ENCODE data around the gene HECW1.
"Not testable (repeated sequence)": the region's sequence is repeated elsewhere in the genome, so short reads cannot be mapped to it uniquely, and the experiment has no call there.

HECW1 gene

DNA sequence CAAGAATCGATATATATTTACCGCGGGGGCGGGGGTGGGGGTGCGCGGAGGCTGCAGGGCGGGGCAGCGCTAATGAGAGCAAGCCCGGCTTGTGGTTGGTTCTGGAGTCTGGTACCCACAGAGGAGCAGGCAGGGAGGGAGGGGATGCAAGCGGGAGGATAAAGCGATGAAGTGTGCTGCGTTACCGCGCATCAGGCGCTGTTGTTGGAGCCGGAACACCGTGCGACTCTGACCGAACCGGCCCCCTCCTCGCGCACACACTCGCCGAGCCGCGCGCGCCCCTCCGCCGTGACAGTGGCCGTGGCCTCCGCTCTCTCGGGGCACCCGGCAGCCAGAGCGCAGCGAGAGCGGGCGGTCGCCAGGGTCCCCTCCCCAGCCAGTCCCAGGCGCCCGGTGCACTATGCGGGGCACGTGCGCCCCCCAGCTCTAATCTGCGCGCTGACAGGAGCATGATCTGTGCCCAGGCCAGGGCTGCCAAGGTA lies at the start of gene HECW1:
HECW1 (plus strand) TSS at position 189 of the 482 bp plus-strand sequence. CDS start 131,259 bp downstream, outside the sequence.
- DNase-seq (ENCODE audit: low read depth in 1 of 2, low spot score in 1 of 2), result no peak

DNA sequence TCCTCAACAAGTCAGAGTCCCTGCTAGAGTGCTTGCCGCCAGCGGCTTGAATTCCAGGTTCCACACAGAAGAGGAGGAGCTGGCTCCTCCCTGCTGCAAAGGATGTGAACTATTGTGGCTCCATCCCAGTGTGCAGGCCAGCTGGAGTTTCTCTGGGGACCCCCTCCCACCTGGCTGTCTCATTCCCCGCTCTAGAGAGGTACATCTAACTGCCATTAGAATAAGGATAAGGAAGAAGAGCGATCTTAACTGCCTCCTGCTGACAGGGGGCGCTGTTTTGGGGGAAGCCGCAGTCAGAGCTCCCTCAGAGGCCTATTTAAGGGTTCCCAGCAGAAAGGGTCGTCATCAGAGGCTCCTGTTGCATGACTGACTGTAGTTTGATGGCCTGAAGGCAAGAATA lies 40.8 kb upstream of the HECW1 start:
- peak in 1 of 2 donors; percentile 1 for DNase-seq (ENCODE audit: low read depth in 1 of 2, low spot score in 1 of 2)

DNA sequence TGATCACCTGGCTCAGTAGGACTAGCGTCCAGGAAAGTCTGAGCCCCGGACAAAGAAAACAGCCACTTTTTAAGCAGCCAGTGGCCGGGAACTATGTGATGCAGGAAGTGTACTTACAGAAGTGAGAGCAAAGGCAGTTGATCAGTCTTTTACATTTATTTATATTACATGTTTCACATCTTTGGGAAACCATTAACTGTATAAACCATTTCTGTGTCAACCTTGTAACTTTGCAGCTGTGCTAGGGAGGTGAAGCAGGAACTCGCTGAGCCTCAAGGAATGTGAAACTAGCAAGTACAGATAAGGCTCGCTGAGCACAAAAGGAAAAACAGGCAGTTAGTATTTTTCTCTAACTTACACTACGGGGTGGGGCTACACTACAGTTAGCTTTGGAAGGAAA lies 39.9 kb upstream of the HECW1 start:
- DNase-seq (ENCODE audit: low read depth in 1 of 2, low spot score in 1 of 2), result no peak

- DNase-seq (ENCODE audit: low read depth in 1 of 2, low spot score in 1 of 2), result not testable (repeated sequence)
Measured at GRCh38 chr7:43073811-43074210, 38.6 kb upstream of the HECW1 start.

DNA sequence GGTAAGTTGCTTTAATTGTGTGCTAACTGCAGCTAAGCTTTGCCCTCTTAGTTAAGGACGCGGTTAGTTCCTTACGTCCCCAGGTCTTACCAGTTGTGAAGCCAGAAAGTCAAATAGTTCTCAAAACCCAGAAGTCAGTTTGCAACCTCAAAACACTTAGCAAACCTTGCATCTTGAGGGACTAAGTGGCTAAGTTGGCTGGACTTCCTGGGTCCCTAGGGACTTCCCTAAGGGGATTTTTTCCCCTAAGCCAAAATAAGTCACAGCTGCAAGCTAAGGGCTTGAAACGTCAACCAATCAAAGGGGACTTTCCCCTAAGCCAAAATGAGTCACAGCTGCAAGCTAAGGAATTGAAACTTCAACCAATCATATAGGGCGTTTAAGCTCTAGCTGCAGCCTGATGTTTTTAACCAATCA lies 36.2 kb upstream of the HECW1 start:
- DNase-seq (ENCODE audit: low read depth in 1 of 2, low spot score in 1 of 2), result no peak

DNA sequence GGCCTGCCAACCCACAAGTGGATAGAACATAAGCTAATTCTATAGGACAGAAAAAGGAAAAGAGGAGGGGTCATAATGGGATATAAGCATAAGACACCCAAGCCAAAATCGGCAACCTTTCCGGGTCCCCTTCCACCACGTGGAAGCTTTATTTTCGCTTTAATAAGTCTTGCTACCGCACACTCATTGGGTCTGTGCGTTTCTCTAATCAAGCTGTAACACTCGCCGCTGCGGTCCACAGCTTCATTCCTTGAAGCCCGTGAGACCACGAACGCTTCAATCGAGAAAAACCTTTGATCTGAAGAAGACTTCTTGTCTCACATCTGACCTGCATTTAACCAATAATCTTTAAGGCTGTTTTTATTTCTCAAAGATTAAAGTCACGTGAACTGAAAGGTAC lies 35.8 kb upstream of the HECW1 start:
- DNase-seq (ENCODE audit: low read depth in 1 of 2, low spot score in 1 of 2), result no peak

GRCh38 chr7:43077285-43077684 lies 35.2 kb upstream of the HECW1 start:
- DNase-seq (ENCODE audit: low read depth in 1 of 2, low spot score in 1 of 2), result no peak

DNA sequence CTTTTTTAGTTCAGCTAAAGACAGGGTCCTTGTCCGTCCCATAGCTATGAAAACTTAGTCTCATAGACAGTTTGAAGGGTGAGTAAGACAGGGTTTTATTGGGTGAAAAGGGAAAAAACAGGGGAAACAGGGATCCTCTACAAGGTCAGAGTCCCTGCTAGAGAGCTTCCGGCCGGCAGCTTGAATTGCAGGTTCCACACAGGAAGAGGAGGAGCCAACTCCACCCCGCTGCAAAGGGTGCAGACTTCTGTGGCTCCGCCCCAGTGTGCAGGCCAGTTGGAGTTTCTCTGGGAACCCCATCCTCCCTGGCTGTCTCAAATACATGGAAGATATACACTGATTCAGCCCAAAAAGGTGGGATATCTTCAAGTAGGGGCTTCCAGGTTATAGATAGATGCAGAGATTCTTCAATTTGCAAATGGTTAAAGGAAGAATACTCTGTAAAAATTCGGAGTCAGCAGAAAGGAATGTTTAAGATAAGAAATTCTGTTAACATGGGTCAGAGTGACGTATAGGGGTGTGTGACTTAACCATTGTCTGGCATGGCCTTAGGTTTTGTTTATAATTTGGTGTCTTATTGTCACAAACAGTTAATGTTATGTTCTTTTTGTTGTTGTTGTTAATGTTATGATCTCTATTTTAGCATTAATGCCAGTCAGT lies 34.6 kb upstream of the HECW1 start:
- no peak for DNase-seq (ENCODE audit: low read depth in 1 of 2, low spot score in 1 of 2)

DNA sequence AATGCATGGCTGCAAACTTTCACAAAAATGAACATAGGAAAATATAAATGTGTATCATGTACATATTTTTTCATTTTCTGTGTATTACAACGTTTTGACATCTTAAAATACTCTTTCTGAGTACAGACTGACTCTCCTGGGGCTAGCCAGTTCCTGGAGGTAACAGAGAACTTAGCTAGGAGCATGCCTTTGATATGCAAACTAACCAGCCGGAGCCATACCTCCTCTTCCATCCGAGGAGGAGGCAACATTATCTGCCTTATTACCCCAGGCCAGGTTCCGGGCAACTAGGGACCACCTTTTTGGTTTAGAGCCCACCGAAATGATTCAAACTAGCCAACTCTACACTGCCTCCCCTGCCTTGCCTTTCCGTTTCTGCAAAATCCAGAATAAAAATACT lies 33.7 kb upstream of the HECW1 start:
- DNase-seq (ENCODE audit: low read depth in 1 of 2, low spot score in 1 of 2), result no peak

- DNase-seq (ENCODE audit: low read depth in 1 of 2, low spot score in 1 of 2), result no peak
Measured at GRCh38 chr7:43081603-43082002, 30.8 kb upstream of the HECW1 start.

DNA sequence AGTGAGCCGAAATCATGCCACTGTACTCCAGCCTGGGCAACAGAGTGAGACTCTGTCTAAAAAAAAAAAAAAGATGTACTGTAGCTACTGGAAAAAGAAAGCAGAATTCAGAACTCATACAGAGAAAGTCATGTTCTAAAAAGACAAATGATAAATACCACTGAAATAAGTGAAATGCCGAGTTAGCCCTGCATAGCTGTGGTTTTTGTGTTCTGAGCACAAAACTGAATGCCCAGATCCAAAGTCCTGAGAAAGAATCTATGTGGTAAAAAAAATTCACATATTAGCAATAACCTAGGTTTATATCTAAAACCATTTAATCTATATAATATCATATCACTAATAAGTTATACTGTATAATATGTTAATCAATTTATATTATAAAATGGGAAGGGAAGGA lies 29.3 kb upstream of the HECW1 start:
- DNase-seq (ENCODE audit: low read depth in 1 of 2, low spot score in 1 of 2), result no peak

DNA sequence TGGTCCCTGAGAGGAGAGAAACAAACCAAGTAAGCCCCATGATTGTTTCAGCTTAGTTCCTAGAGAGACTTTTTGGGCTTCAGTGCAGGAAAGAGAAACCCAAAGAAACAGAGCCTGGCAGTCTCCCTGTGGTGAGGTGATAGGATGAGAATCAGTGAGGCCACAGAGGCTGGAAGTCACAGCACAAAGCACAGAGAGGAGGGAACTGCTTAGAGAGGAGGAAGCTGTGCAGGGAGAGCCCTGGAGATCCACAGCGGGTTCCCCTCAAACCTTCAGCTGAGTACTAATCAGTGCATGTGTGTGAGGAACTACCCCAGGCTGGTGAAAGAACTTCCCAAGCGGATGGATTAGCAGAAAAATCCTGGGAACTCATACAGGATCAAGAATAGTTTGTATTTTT lies 27.4 kb upstream of the HECW1 start:
- no peak for DNase-seq (ENCODE audit: low read depth in 1 of 2, low spot score in 1 of 2)

DNA sequence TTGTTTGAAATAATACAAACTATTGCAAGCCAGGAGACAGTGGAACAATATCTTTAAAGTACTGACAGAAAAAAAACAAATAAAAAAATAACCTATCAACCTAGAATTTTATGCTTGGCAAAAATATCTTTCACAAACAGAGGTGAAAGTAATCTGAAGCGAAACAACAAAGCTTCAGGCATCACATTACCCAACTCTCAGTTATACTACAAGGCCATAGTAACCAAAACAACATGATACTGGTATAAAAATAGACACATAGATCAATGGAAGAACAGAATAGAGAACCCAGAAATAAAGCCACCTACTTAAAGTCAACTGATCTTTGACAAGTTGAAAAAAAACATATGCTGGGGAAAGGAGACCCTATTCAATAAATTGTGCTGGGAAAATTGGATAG lies 26.5 kb upstream of the HECW1 start:
- DNase-seq (ENCODE audit: low read depth in 1 of 2, low spot score in 1 of 2), result no peak

GRCh38 chr7:43092819-43093218 lies 19.6 kb upstream of the HECW1 start:
- DNase-seq (ENCODE audit: low read depth in 1 of 2, low spot score in 1 of 2), result no peak

- no peak for DNase-seq (ENCODE audit: low read depth in 1 of 2, low spot score in 1 of 2)
Measured at GRCh38 chr7:43096875-43097274, 15.6 kb upstream of the HECW1 start.

- no peak for DNase-seq (ENCODE audit: low read depth in 1 of 2, low spot score in 1 of 2)
Measured at GRCh38 chr7:43099750-43100149, 12.7 kb upstream of the HECW1 start.

DNA sequence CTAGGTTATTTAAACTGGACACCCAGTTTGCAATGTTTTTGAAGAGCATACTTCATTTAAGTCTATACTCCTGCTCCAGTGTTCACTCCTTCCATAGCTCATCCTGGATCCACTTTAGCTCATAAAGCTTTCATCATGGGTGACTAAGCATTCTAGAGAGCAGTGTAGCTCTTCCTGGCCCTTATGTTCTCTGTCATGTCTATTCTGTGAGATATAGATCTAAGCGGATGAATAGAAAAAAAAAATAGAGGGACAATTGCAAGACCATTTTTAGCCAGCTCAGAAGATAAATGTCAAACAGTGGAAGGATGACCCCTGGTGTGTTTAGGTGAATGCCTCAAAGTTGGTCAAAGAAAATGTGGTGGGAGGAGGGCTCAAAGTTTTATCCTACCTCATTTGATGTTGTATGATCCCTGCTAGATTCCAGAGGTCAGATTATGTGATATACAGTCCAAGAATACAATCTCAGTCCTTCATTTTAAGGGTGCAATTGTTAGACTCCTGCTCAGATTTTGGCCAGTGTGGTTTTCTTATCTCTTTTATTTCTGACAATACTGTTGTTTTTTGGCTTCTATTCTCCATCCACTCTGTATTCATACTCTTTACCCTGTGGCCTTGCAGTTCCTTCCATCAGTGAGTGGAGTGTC lies 7.5 kb upstream of the HECW1 start:
- DNase-seq (ENCODE audit: low read depth in 1 of 2, low spot score in 1 of 2), result no peak

DNA sequence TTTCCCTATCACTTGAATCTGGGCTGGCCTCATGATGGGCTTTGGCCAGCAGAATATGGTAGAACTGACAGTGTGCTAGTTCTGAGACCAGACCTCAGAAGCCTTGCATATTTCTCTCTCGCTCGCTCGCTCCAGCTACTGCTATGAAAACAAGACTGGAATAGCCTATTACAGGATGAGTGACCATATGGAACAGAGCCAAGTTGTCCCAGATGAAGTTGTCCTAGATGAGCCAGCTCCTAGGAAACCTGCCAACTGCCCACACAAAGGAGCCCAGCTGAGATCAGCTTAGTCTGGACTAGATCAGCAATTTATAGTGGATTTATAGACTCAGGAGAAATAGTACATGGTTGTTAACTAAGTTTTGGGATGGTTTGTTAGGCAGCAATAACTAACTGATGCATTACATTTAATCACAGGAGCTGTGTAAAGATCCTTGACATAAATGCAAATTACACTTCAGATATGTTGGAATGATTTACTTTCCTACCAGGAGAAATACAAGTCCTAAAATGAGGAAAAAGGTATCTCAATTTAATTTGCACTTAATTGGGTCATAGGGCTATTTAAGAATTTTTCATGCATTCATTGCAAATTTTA lies 6.8 kb upstream of the HECW1 start:
- DNase-seq (ENCODE audit: low read depth in 1 of 2, low spot score in 1 of 2), result no peak

DNA sequence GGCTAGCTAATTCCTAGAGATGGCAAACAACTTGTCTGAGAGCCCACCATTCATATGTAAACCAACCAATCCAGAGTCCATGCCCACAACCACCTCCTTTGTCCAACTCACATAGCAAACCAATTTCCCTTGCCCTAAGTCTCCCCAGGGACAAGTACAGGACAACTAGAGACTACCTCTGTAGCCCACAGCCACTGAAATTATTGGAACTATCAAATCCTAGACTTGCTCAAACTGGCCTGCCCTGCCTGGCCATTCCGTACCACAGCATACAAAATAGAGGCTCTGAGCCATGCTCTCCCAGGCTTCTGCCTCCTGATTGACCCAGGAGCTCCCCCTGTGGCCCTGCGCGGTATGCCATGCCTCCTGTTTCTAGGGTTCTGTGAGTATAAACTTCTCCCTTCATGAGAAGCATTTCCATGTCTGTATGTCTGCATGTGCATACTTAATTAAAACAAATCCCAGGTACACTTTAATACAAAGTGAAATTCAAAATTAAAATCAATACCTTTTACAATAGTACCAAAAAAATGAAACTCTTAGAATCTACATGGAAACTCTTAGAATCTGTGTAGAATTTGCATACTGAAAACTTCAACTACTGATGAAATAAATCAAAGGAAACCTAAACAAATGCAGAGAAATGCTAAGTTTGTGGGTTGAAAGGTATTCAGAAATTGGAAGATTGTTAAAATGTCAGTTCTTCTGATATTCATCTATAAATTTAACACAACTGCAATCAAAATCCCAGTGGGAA lies 4.0 kb upstream of the HECW1 start:
- DNase-seq (ENCODE audit: low read depth in 1 of 2, low spot score in 1 of 2), result peak in 1 of 2 donors; percentile 35

GRCh38 chr7:43110791-43111535 lies 1.5 kb upstream of the HECW1 start:
- DNase-seq (ENCODE audit: low read depth in 1 of 2, low spot score in 1 of 2), result no peak

Measured in stimulated activated CD4-positive, alpha-beta T cell treated with anti-CD3 and anti-CD28 coated beads, Interleukin-15, amount 100 ng/mL, for 1 hour (primary cell).